GM18873 (cell line): ENCODE results near the gene ITK.
A peak's percentile ranks its signal among the peaks of the same experiment; 100 is the strongest.

Experiments used
- ATAC-seq: cut with Tn5 transposase; IDR thresholded peaks from one replicate; pipeline ENCODE4 v1.9.1; 2021; ENCODE audit warnings: mild to moderate bottlenecking, moderate library complexity, moderate number of reproducible peaks; ENCODE audit not compliant: unreplicated experiment, low FRiP score

The ITK gene

GRCh38 chr5:157271740-157272271, 91.2 kb downstream of the ITK start:
- ATAC-seq, result peak; percentile 92

- ATAC-seq, result peak; percentile 46
Observed at GRCh38 chr5:157273131-157273556, 92.5 kb downstream of the ITK start.

- no peak for ATAC-seq
Observed at GRCh38 chr5:157275403-157275802, 94.8 kb downstream of the ITK start.

- no peak for ATAC-seq
Observed at GRCh38 chr5:157278319-157279037, 97.8 kb downstream of the ITK start.

- no peak for ATAC-seq
Observed at GRCh38 chr5:157279605-157280239, 99.1 kb downstream of the ITK start.

- ATAC-seq, result no peak
Observed at GRCh38 chr5:157280927-157281326, 100.3 kb downstream of the ITK start.

GRCh38 chr5:157282150-157282549, 101.5 kb downstream of the ITK start:
- ATAC-seq, result no peak

- ATAC-seq, result peak; percentile 98
Observed at GRCh38 chr5:157283434-157283833, 102.8 kb downstream of the ITK start.

GRCh38 chr5:157284458-157285212, 104.0 kb downstream of the ITK start:
- no peak for ATAC-seq

GRCh38 chr5:157285310-157286035, 104.8 kb downstream of the ITK start:
- ATAC-seq, result no peak

- no peak for ATAC-seq
Observed at GRCh38 chr5:157286761-157287211, 106.1 kb downstream of the ITK start.

GRCh38 chr5:157288405-157289163, 107.9 kb downstream of the ITK start:
- ATAC-seq, result no peak

- ATAC-seq, result no peak
Observed at GRCh38 chr5:157289164-157289819, 108.7 kb downstream of the ITK start.

GRCh38 chr5:157290156-157290980, 109.7 kb downstream of the ITK start:
- no peak for ATAC-seq

- peak; percentile 72 for ATAC-seq
Observed at GRCh38 chr5:157290981-157291711, 110.5 kb downstream of the ITK start.

GRCh38 chr5:157292599-157292998, 112.0 kb downstream of the ITK start:
- ATAC-seq, result no peak

GRCh38 chr5:157294407-157295091, 113.9 kb downstream of the ITK start:
- no peak for ATAC-seq
